Measurements from ENCODE around the gene GPN2.

Gene GPN2

GRCh38 chr1:26831546-26832248 is 58.4 kb downstream of the GPN2 start:
- peak; percentile 92 for DNase-seq (ENCODE audit: low read depth)

- no peak for DNase-seq (ENCODE audit: low read depth)
These were observed 59.0 kb downstream of the GPN2 start for GRCh38 chr1:26831059-26831458.

- DNase-seq (ENCODE audit: low read depth): no peak
These were observed 60.7 kb downstream of the GPN2 start for GRCh38 chr1:26829184-26829911.

GRCh38 chr1:26828411-26828991 is 61.6 kb downstream of the GPN2 start:
- no peak for DNase-seq (ENCODE audit: low read depth)

GRCh38 chr1:26827663-26828062 is 62.4 kb downstream of the GPN2 start:
- DNase-seq (ENCODE audit: low read depth): no peak

GRCh38 chr1:26827106-26827604 is 62.9 kb downstream of the GPN2 start:
- DNase-seq (ENCODE audit: low read depth): no peak

GRCh38 chr1:26826261-26827105 is 63.6 kb downstream of the GPN2 start, which contains the start of gene ZDHHC18:
Gene ZDHHC18 (plus strand): TSS chr1:26826688. CDS start chr1:26826805, 117 bp downstream.
- peak; percentile 33 for DNase-seq (ENCODE audit: low read depth)
